ENCODE data around the gene SLC35D1. TPM values are rescaled to one million over a fixed set of nuclear protein-coding genes. Genes with fewer than 3 reads are reported as not detected.

SLC35D1 gene
- total RNA-seq, 1 donor from 2014 or later: 5.6 TPM

GRCh38 chr1:67089685-67090208, 35.8 kb upstream of the SLC35D1 start:
- H3K27ac ChIP-seq: no peak overlapping the region
- ATAC-seq (no peak), DNase-seq (no peak)
- no peaks in the 10 kb centered on the region for H3K9me3 ChIP-seq
- TF ChIP-seq CTCF (IDR thresholded peaks at IDR 0.05): no peak
- H3K4me1 ChIP-seq: no peaks in the 10 kb centered on the region
- intact Hi-C loops (cut with DNase I): no loop called here
- H3K27me3 ChIP-seq (ENCODE audit: low read depth): no peaks in the 10 kb centered on the region
- H3K4me3 ChIP-seq: no peak overlapping the region
- no peaks in the 10 kb centered on the region for H3K36me3 ChIP-seq

- no peak for DNase-seq
- no peak for TF ChIP-seq CTCF (IDR thresholded peaks at IDR 0.05)
- H3K27me3 ChIP-seq (ENCODE audit: low read depth): no peaks in the 10 kb centered on the region
- no peaks in the 10 kb centered on the region for H3K36me3 ChIP-seq
- ATAC-seq: no peak
- intact Hi-C loops (cut with DNase I): no loop called here
- no peak overlapping the region for H3K4me3 ChIP-seq
- H3K27ac ChIP-seq: no peak overlapping the region
- H3K9me3 ChIP-seq: no peaks in the 10 kb centered on the region
- no peaks in the 10 kb centered on the region for H3K4me1 ChIP-seq
Measured at GRCh38 chr1:67088440-67088839, 34.5 kb upstream of the SLC35D1 start.

GRCh38 chr1:67085326-67085725, 31.4 kb upstream of the SLC35D1 start:
- intact Hi-C loops (cut with DNase I): no loop called here
- Histone ChIP-seq H3K4me1 (no peaks in the 10 kb centered on the region), H3K36me3 (no peaks in the 10 kb centered on the region), H3K9me3 (no peaks in the 10 kb centered on the region), H3K4me3 (no peak overlapping the region), H3K27me3 (ENCODE audit: low read depth) (no peaks in the 10 kb centered on the region), H3K27ac (no peak overlapping the region)
- DNase-seq: no peak
- TF ChIP-seq CTCF (IDR thresholded peaks at IDR 0.05): no peak
- no peak for ATAC-seq

GRCh38 chr1:67084765-67085318, 30.9 kb upstream of the SLC35D1 start:
- Histone ChIP-seq H3K4me3 (no peak overlapping the region), H3K36me3 (no peaks in the 10 kb centered on the region), H3K27me3 (ENCODE audit: low read depth) (no peaks in the 10 kb centered on the region), H3K4me1 (no peaks in the 10 kb centered on the region), H3K9me3 (no peaks in the 10 kb centered on the region), H3K27ac (no peak overlapping the region)
- TF ChIP-seq CTCF (IDR thresholded peaks at IDR 0.05): no peak
- intact Hi-C loops (cut with DNase I): no loop called here
- DNase-seq (no peak), ATAC-seq (no peak)

- TF ChIP-seq CTCF (IDR thresholded peaks at IDR 0.05): no peak
- H3K9me3 ChIP-seq: no peaks in the 10 kb centered on the region
- ATAC-seq (no peak), DNase-seq (no peak)
- intact Hi-C loops (cut with DNase I): no loop called here
- H3K4me1 ChIP-seq: no peaks in the 10 kb centered on the region
- no peaks in the 10 kb centered on the region for H3K36me3 ChIP-seq
- no peaks in the 10 kb centered on the region for H3K27me3 ChIP-seq (ENCODE audit: low read depth)
- no peak overlapping the region for H3K4me3 ChIP-seq
- no peak overlapping the region for H3K27ac ChIP-seq
Measured at GRCh38 chr1:67078291-67078690, 24.3 kb upstream of the SLC35D1 start.
